ENCODE data around the gene SURF1.

Gene SURF1

GRCh38 chr9:133361507-133362092 lies 5.3 kb upstream of the SURF1 start:
- no peak for DNase-seq

GRCh38 chr9:133360400-133361393 lies 4.4 kb upstream of the SURF1 start:
- DNase-seq: no peak

GRCh38 chr9:133359399-133360175 lies 3.3 kb upstream of the SURF1 start:
- no peak for DNase-seq

GRCh38 chr9:133357656-133358055 lies 1.4 kb upstream of the SURF1 start:
- DNase-seq: no peak

GRCh38 chr9:133355881-133356357 lies 368 bp downstream of the SURF1 start:
- no peak for DNase-seq

GRCh38 chr9:133354766-133355165 lies 1.5 kb downstream of the SURF1 start:
- no peak for DNase-seq

- DNase-seq: no peak
Measured at GRCh38 chr9:133353548-133353947, 2.7 kb downstream of the SURF1 start.

- no peak for DNase-seq
Measured at GRCh38 chr9:133352635-133353340, 3.5 kb downstream of the SURF1 start.

- DNase-seq: no peak
Measured at GRCh38 chr9:133351908-133352634, 4.2 kb downstream of the SURF1 start.

- DNase-seq: no peak
Measured at GRCh38 chr9:133351526-133351907, 4.8 kb downstream of the SURF1 start.

- no peak for DNase-seq
Measured at GRCh38 chr9:133349965-133350616, 6.2 kb downstream of the SURF1 start.

- no peak for DNase-seq
Measured at GRCh38 chr9:133348718-133349573, 7.3 kb downstream of the SURF1 start.

- peak; percentile 88 for DNase-seq
Measured at GRCh38 chr9:133347985-133348717, 8.1 kb downstream of the SURF1 start, which contains the start of the genes MED22 and RPL7A. TSS of gene MED22 (minus strand) at chr9:133348131. CDS start at chr9:133346662, 1,469 bp downstream. TSS of gene RPL7A (plus strand) at chr9:133348218. CDS start at chr9:133348244, 26 bp downstream.

GRCh38 chr9:133347515-133347984 lies 8.7 kb downstream of the SURF1 start:
- DNase-seq: peak; percentile 29

- no peak for DNase-seq
Measured at GRCh38 chr9:133346021-133346785, 10.1 kb downstream of the SURF1 start.

- no peak for DNase-seq
Measured at GRCh38 chr9:133345596-133345995, 10.7 kb downstream of the SURF1 start.

- DNase-seq: no peak
Measured at GRCh38 chr9:133344979-133345378, 11.3 kb downstream of the SURF1 start.

GRCh38 chr9:133344071-133344470 lies 12.2 kb downstream of the SURF1 start:
- no peak for DNase-seq

Measured in effector CD4-positive, alpha-beta T cell (primary cell).